HG03378 (cell line): ENCODE results near the gene MOCOS.
A peak's percentile ranks its signal among the peaks of the same experiment; 100 is the strongest.
"Not testable (repeated sequence)": the region's sequence is repeated elsewhere in the genome, so short reads cannot be mapped to it uniquely, and the experiment has no call there.

Source experiments
- ATAC-seq: cut with Tn5 transposase; IDR thresholded peaks from one replicate; pipeline ENCODE4 v1.9.1; 2021; ENCODE audit warnings: mild to moderate bottlenecking, moderate library complexity; ENCODE audit not compliant: unreplicated experiment

Gene MOCOS

GRCh38 chr18:36187193-36187825, at the start of gene MOCOS:
TSS of gene MOCOS (plus strand) at chr18:36187497. CDS start at chr18:36187540, 43 bp downstream.
- ATAC-seq = peak; percentile 64

- no peak for ATAC-seq
Observed at GRCh38 chr18:36139245-36139644, 48.1 kb upstream of the MOCOS start.

- ATAC-seq = no peak
Observed at GRCh38 chr18:36141576-36141975, 45.7 kb upstream of the MOCOS start.

GRCh38 chr18:36142751-36143150, 44.5 kb upstream of the MOCOS start:
- no peak for ATAC-seq

GRCh38 chr18:36143391-36143790, 43.9 kb upstream of the MOCOS start:
- no peak for ATAC-seq

- ATAC-seq = peak; percentile 96
Observed at GRCh38 chr18:36149514-36150289, 37.6 kb upstream of the MOCOS start.

- ATAC-seq = no peak
Observed at GRCh38 chr18:36152781-36153180, 34.5 kb upstream of the MOCOS start.

GRCh38 chr18:36153203-36153602, 34.1 kb upstream of the MOCOS start:
- ATAC-seq = no peak

GRCh38 chr18:36153771-36154170, 33.5 kb upstream of the MOCOS start:
- ATAC-seq = no peak

- ATAC-seq = no peak
Observed at GRCh38 chr18:36155851-36156757, 31.2 kb upstream of the MOCOS start.

GRCh38 chr18:36157441-36157840, 29.9 kb upstream of the MOCOS start:
- no peak for ATAC-seq

GRCh38 chr18:36158266-36158867, 28.9 kb upstream of the MOCOS start:
- no peak for ATAC-seq

- ATAC-seq = no peak
Observed at GRCh38 chr18:36160959-36161371, 26.3 kb upstream of the MOCOS start.

- no peak for ATAC-seq
Observed at GRCh38 chr18:36162981-36163380, 24.3 kb upstream of the MOCOS start.

- ATAC-seq = no peak
Observed at GRCh38 chr18:36167692-36168218, 19.5 kb upstream of the MOCOS start.

GRCh38 chr18:36168296-36168695, 19.0 kb upstream of the MOCOS start:
- ATAC-seq = not testable (repeated sequence)

GRCh38 chr18:36169938-36170337, 17.4 kb upstream of the MOCOS start:
- ATAC-seq = no peak

- ATAC-seq = no peak
Observed at GRCh38 chr18:36175481-36175880, 11.8 kb upstream of the MOCOS start.

- ATAC-seq = no peak
Observed at GRCh38 chr18:36176177-36176584, 11.1 kb upstream of the MOCOS start.

- no peak for ATAC-seq
Observed at GRCh38 chr18:36176711-36177110, 10.6 kb upstream of the MOCOS start.

- no peak for ATAC-seq
Observed at GRCh38 chr18:36177913-36178312, 9.4 kb upstream of the MOCOS start.
